ENCODE measurements around the gene EPS8.

- TF ChIP-seq POLR2AphosphoS5 (IDR thresholded peaks at IDR 0.05; ENCODE audit: low read depth, low read length) (no peak), REST (IDR thresholded peaks at IDR 0.05; ENCODE audit: insufficient read depth in 1 of 2, low read depth in 2 of 2, low read length in 2 of 2) (no peak), TAF1 (IDR thresholded peaks at IDR 0.05; ENCODE audit: borderline replicate concordance, insufficient read depth, low read length) (no peak), FOXP2 (optimal IDR thresholded peaks at IDR 0.05; ENCODE audit: borderline replicate concordance, extremely low read depth, extremely low read length, insufficient read depth) (no peak), SIN3A (IDR thresholded peaks at IDR 0.05; ENCODE audit: borderline replicate concordance, insufficient read depth, low read length) (no peak)
Observed at GRCh38 chr12:15687583-15687982, 101.6 kb downstream of the EPS8 start.

All from PFSK-1 (cell line).